GM12873 (cell line): ENCODE measurements around the gene PSKH1.

Experiments used
- TF ChIP-seq, protein P1 (sequence below): IDR thresholded peaks from 2 replicates; pipeline ENCODE4 v1.5.1; 2012; ENCODE audit warnings: low read depth, mild to moderate bottlenecking, moderate library complexity, low read length, control low read depth; ENCODE audit not compliant: insufficient read depth; ENCODE audit errors: missing control alignments

Gene PSKH1

GRCh38 chr16:67884684-67885083 is 8.4 kb upstream of the PSKH1 start, which contains the start of gene NRN1L:
TSS of gene NRN1L (plus strand) at chr16:67884885. CDS start at chr16:67884904, 19 bp downstream.
- TF ChIP-seq, protein P1, sequence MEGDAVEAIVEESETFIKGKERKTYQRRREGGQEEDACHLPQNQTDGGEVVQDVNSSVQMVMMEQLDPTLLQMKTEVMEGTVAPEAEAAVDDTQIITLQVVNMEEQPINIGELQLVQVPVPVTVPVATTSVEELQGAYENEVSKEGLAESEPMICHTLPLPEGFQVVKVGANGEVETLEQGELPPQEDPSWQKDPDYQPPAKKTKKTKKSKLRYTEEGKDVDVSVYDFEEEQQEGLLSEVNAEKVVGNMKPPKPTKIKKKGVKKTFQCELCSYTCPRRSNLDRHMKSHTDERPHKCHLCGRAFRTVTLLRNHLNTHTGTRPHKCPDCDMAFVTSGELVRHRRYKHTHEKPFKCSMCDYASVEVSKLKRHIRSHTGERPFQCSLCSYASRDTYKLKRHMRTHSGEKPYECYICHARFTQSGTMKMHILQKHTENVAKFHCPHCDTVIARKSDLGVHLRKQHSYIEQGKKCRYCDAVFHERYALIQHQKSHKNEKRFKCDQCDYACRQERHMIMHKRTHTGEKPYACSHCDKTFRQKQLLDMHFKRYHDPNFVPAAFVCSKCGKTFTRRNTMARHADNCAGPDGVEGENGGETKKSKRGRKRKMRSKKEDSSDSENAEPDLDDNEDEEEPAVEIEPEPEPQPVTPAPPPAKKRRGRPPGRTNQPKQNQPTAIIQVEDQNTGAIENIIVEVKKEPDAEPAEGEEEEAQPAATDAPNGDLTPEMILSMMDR = no peak

GRCh38 chr16:67885545-67885944 is 7.5 kb upstream of the PSKH1 start:
- TF ChIP-seq, protein P1 = no peak

GRCh38 chr16:67885976-67886375 is 7.1 kb upstream of the PSKH1 start:
- TF ChIP-seq, protein P1 = no peak

GRCh38 chr16:67886387-67886786 is 6.7 kb upstream of the PSKH1 start:
- TF ChIP-seq, protein P1 = no peak

DNA sequence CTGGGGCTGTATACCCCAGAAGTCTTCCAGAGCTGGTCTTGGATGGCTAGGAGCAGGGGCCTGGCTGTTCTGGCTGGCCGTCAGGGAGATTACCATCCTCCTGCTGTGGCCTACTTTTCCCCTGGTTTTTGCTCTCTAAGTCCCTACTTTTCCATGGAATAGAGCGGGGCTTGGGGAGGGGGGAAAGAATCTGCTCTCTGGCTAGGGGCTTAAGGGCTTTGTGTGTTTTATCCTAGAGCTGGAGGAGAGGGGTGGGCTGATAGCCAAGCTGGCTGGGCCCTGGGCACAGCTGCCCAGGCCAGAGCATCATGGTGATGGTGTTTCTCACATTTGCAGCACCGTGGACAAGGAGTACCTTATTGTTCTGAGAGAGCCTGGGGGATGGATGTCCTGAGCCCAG is 4.7 kb upstream of the PSKH1 start:
- TF ChIP-seq, protein P1 = no peak

DNA sequence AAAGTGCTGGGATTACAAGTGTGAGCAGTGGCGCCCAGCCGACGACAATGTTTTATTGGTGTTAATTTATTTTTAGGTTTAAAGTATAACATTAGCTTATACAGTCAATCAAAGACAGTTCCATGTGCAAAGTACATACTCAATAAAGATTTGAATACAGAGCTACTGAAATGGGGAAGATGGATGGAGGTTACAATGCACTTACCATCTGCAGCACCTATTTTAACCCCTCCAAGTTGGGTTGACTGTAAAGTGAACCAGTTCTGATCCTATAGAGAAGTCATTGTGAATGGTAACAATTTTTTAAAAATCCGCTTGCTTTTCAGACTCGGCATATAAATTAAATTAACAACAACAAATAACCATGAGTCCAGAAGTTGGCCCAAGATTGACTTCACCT is 679 bp upstream of the PSKH1 start:
- TF ChIP-seq, protein P1 = no peak

- TF ChIP-seq, protein P1 = no peak
These were observed 817 bp downstream of the PSKH1 start for GRCh38 chr16:67893743-67894399.
